ENCODE measurements around the gene SGK1.

The SGK1 gene

GRCh38 chr6:134249239-134249758 lies 68.6 kb downstream of the SGK1 start:
- POLR2A ChIA-PET = no interaction called here
- CTCF ChIA-PET = interaction anchor here (1.5 to 2.3 kb wide), 5 partner anchors 10 to 392 kb away, joined by 3 to 8 read pairs (median 5); no protein-coding TSS in a partner anchor
- TF ChIP-seq, protein P1, sequence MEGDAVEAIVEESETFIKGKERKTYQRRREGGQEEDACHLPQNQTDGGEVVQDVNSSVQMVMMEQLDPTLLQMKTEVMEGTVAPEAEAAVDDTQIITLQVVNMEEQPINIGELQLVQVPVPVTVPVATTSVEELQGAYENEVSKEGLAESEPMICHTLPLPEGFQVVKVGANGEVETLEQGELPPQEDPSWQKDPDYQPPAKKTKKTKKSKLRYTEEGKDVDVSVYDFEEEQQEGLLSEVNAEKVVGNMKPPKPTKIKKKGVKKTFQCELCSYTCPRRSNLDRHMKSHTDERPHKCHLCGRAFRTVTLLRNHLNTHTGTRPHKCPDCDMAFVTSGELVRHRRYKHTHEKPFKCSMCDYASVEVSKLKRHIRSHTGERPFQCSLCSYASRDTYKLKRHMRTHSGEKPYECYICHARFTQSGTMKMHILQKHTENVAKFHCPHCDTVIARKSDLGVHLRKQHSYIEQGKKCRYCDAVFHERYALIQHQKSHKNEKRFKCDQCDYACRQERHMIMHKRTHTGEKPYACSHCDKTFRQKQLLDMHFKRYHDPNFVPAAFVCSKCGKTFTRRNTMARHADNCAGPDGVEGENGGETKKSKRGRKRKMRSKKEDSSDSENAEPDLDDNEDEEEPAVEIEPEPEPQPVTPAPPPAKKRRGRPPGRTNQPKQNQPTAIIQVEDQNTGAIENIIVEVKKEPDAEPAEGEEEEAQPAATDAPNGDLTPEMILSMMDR (IDR thresholded peaks at IDR 0.05; ENCODE audit: control extremely low read depth, extremely low read depth, low read depth, missing control alignments) = no peak
- no peak for DNase-seq (ENCODE audit: extremely low spot score)

DNA sequence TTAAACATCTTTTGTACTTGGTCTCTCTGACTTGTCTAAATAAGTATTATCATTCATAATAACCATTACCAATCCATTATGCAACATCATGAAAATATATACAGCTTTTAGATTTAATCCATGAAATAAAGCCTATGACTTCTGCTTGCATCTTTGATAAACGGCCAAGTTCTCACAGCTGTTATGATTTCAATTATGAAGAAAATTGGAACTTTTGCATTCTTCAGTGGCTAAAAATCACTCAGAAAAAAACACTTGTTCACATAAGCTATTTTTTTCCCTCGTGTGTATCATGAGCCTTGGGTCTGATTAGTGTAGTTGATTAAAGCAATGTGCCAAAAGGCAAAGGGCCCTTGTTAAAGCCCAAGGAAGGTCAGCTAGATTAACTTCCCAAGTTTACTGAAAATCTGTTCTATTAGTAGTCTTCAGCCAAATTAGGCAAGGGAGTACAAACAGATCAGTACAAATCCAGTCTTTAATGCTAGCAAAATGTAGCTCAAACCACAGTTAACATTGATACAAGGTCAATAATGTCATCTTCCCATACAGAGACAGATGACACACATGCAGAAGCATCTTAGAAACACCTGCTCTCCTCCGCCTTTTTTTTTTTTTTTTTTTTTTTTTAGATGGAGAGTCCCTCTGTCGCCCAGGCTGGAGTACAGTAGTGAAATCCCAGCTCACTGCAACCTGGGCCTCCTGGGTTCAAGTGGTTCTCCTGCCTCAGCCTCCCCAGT lies 69.9 kb downstream of the SGK1 start:
- TF ChIP-seq, protein P1 (IDR thresholded peaks at IDR 0.05; ENCODE audit: control extremely low read depth, extremely low read depth, low read depth, missing control alignments) = no peak
- CTCF ChIA-PET = interaction anchor here (1.2 to 2.3 kb wide), 7 partner anchors 11 to 393 kb away, joined by 3 to 8 read pairs (median 5); no protein-coding TSS in a partner anchor
- POLR2A ChIA-PET = no interaction called here
- DNase-seq (ENCODE audit: extremely low spot score) = no peak

- ChIA-PET CTCF (interaction anchor here (0.8 to 1.8 kb wide), 5 partner anchors 11 to 126 kb away, joined by 3 to 6 read pairs (median 4); no protein-coding TSS in a partner anchor), POLR2A (no interaction called here)
- TF ChIP-seq, protein P1 (IDR thresholded peaks at IDR 0.05; ENCODE audit: control extremely low read depth, extremely low read depth, low read depth, missing control alignments) = no peak
- peak; percentile 63 for DNase-seq (ENCODE audit: extremely low spot score)
These were observed 70.6 kb downstream of the SGK1 start for GRCh38 chr6:134247231-134247833.

GRCh38 chr6:134245706-134246105 lies 72.2 kb downstream of the SGK1 start:
- TF ChIP-seq, protein P1 (IDR thresholded peaks at IDR 0.05; ENCODE audit: control extremely low read depth, extremely low read depth, low read depth, missing control alignments) = no peak
- no peak for DNase-seq (ENCODE audit: extremely low spot score)
- CTCF ChIA-PET = interaction anchor here (0.8 to 1.0 kb wide), 2 partner anchors 9 to 67 kb away, joined by 3 read pairs; no protein-coding TSS in a partner anchor
- POLR2A ChIA-PET = no interaction called here

GRCh38 chr6:134245041-134245440 lies 72.9 kb downstream of the SGK1 start:
- ChIA-PET CTCF (interaction anchor here (0.8 to 1.0 kb wide), 2 partner anchors 9 to 66 kb away, joined by 3 read pairs; no protein-coding TSS in a partner anchor), POLR2A (no interaction called here)
- no peak for DNase-seq (ENCODE audit: extremely low spot score)
- TF ChIP-seq, protein P1 (IDR thresholded peaks at IDR 0.05; ENCODE audit: control extremely low read depth, extremely low read depth, low read depth, missing control alignments) = no peak

DNA sequence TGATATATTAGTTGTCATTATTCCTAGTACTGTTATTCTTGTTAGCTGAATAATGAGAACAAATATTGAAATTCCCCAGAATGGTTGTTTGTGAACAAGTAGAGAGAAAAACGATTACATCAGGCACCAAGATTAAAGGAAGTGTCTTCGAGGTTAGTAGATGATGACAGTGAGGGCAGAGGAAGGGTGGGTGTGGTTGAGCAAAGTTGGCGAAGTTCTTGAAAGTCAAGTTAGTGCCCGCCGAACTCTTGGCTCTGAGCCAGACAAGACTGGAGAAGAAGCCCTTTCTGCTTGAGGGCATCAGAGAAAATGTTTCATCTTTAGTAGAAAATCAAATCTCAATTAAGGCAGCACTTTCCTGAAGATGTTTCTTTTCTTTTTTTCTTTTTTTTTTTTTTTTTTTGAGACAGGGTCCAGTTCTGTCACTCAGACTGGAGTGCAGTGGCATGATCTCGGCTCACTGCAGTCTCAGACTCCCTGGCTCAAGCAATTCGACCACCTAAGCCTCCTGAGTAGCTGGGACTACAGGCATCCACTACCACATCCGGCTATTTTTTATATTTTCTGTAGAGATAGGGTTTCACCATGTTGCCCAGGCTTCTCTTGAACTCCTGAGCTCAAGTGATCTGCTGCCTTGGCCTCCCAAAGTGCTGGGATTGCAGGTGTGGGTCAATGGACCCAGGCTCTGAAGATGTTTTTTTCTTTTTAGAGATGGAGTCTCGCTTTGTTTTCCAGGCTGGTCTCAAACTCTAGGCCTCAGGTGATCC lies 77.1 kb downstream of the SGK1 start:
- ChIA-PET POLR2A (no interaction called here), CTCF (interaction anchor here (1.4 kb wide), 1 partner anchor 9 kb away, joined by 4 read pairs; no protein-coding TSS in a partner anchor)
- TF ChIP-seq, protein P1 (IDR thresholded peaks at IDR 0.05; ENCODE audit: control extremely low read depth, extremely low read depth, low read depth, missing control alignments) = no peak
- no peak for DNase-seq (ENCODE audit: extremely low spot score)
